Measurements from ENCODE around the gene NFIB.

DNA sequence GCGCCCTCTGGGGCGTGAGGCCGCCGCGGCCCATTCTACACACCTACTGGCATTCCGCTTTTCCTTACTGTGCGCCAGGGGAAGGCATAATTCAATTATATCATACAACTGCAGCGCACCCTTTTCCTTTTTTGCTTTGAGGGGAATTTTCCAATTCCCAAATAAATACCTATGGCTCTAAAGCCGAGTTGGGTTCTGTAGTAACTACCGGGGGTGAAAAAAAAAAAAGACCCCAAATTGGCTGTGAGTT, 34.1 kb upstream of the NFIB start:
- TF ChIP-seq, protein P1, sequence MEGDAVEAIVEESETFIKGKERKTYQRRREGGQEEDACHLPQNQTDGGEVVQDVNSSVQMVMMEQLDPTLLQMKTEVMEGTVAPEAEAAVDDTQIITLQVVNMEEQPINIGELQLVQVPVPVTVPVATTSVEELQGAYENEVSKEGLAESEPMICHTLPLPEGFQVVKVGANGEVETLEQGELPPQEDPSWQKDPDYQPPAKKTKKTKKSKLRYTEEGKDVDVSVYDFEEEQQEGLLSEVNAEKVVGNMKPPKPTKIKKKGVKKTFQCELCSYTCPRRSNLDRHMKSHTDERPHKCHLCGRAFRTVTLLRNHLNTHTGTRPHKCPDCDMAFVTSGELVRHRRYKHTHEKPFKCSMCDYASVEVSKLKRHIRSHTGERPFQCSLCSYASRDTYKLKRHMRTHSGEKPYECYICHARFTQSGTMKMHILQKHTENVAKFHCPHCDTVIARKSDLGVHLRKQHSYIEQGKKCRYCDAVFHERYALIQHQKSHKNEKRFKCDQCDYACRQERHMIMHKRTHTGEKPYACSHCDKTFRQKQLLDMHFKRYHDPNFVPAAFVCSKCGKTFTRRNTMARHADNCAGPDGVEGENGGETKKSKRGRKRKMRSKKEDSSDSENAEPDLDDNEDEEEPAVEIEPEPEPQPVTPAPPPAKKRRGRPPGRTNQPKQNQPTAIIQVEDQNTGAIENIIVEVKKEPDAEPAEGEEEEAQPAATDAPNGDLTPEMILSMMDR (IDR thresholded peaks at IDR 0.05; ENCODE audit: insufficient read depth, low read depth, low read length) = no peak
- TF ChIP-seq EZH2 (IDR thresholded peaks at IDR 0.05; ENCODE audit: insufficient read depth, low read length) = no peak
